Anterior cingulate cortex (tissue), 58 donors: ENCODE data around the gene RALB.

Experiments used
- DNase-seq, 58 donors: peaks; one replicate each; lab custom pipeline; 2025; lab: John Stamatoyannopoulos, UW

The RALB gene

DNA sequence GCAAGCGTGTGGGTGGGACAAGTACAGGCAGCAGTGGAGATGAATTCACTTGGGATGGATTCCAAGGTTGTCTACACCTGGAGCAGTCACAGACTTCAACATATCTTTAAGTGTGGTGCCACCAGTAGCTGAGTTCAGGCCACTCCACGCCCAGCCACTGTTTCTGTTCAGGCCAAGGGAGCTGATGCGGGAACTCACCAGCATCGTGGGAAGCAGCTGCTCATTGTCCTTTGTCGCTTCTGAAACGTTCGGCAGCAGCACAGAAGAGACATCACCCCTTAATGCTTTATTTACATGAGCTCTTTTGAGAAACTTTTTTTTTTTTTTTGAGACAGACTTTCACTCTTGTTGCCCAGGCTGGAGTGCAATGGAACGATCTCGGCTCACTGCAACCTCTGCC is 73.4 kb downstream of the RALB start:
- DNase-seq = no peak

GRCh38 chr2:120330946-120331822 is 78.5 kb downstream of the RALB start:
- no peak for DNase-seq

- DNase-seq = no peak
Measured at GRCh38 chr2:120331903-120332302, 79.3 kb downstream of the RALB start.

DNA sequence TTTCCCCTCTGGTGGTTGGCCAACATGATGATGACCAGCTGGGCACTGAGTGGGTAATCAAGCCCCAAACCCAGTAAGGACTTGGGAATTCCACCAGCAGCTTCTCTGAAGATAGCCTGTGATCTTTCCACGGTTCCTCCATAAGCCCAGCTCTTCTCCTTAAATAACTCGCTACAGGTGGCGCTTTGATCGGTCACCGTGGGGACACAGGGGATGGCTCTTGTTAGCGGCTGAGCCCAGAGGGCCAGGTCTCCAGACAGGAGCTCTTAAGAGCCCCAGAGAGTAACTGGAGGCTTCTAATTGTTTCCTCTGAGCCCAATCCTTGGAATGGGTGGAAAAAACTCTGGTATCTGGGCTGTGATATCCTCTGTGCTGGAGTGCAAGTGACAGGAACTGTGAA is 79.7 kb downstream of the RALB start:
- no peak for DNase-seq

DNA sequence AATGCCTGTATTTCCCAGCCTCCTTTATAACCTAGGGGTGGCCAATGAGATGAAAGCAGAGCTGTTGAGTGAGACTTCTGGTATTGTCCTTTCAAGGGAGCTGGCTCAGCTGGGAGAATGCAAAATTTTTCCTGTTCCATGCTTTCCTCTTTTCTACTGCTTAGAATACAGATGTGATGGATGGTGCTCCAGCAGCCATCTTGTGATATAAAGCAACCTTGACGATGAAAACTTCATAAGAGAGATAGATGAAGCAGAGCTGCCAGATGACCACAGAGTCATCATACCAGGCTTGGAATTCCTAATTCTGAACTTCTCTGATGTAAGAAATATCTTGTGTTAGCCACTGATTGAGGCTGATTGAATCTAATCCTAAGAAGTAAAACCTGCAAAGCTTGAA is 81.4 kb downstream of the RALB start:
- DNase-seq = no peak

GRCh38 chr2:120336749-120337148 is 84.1 kb downstream of the RALB start:
- no peak for DNase-seq

GRCh38 chr2:120338015-120338414 is 85.4 kb downstream of the RALB start:
- no peak for DNase-seq

DNA sequence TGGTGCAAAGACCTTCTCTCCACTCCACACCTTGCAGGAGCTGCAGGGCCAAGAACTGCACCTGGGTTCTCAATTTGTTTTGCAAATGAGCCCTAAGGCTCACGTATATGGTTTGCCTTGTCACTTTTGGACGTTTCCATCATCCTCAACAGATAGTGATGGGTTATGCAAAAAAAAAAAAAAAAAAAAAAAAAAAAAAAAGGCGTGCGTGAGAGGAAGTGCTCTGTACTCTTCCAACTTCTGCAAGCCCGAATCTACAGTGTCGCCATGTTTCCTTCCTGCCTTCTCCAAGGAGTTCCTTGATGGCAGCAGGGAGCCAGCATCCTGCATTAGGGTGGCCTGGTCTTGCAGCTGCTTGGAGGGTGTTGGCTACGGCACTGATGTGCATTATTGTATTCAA is 89.3 kb downstream of the RALB start:
- DNase-seq = no peak

- no peak for DNase-seq
Measured at GRCh38 chr2:120342446-120342845, 89.8 kb downstream of the RALB start.

DNA sequence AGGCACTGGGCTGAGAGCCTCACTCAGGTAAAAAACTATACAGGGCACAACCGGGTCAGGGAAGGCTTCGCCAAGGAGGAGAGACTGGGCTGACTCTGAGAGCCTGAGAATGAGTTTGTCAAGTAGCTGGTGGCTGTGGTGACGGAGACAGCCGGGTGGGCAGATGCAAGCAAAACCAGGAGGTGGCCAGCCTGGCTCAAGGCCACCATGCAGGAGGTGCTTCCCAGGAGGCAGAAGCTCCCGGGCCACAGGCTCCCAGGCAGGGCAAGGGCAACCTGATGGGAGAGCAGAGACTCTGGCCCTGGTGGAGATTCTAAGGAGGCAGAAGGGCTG is 90.4 kb downstream of the RALB start:
- DNase-seq = no peak

DNA sequence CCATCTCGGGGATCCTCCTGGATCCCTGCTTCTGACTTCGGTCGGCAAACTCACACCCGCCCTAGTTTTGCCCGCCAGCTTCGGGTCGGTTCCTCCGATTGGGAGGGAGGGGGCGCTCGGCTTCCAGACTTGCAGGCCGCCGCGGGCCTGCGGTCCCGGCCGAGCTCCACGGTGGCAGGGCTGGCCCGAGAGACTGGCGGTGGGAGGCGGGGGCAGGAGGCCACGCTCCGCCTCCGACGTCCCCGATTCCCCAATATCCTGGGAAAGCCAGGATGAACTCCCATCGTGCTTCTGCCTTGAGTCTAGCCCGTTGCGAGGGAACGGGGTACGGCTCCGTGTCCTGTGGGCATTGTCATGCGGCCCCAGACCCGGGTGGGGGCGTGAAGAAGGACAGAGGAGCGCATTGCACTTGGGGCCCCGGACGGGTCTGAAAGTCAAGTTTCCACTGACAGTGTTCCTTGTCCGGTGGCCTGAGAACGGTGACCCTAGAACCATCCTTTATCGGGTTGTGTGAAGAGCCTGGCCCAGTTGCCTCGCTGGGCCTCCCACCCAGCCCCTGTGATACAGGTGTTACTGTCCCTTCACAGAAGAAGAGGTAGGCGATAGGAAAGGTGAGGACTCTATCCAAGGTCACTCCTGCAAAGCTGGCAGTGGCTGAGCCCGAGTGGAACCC is 90.9 kb downstream of the RALB start:
- peak in 54 of 58 donors; percentile 12 to 83 (median 64) for DNase-seq
